Mesenteric fat pad (tissue), 1 donor: Measurements from ENCODE around the gene CD8A. TPM values are rescaled to one million over a fixed set of nuclear protein-coding genes. Genes with fewer than 3 reads are reported as not detected.

ENCODE experiments used
- DNase-seq: peaks from one replicate; pipeline ENCODE4 v3.0.0-alpha.2; 2020; ENCODE audit warnings: low spot score
- total RNA-seq: library from RNA; stranded (reverse); fragmentation: NEBNext Ultra II Directional; extraction: Animal tissue kit (Norgen Biotek cat#: 25700); gene quantifications from one replicate; pipeline ENCODE4 v1.2.1, GENCODE V29; 2021
- donor health status: DM: yes; HTN: yes; CAD: no.

Gene CD8A
- total RNA-seq, 1 donor from 2014 or later = 2.8 TPM

DNA sequence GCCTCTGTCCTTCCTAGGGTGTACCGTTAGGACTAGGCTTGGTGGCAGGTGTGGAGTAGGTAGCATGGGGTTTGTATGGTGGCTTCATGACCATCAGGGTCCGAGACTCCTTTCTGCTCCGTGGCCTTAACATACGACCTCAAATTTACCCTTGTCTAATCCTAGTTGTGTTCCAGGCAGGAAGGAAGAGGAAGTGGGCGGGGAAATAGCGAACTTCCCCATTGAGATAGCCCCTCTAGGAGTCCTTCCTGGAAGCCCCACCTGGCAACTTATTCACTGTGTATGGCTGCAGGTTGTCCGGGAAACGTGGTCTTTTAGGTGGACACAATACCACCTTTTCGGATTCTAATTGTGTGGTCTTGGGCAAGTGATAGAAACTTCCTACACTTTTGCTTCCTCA is 9.3 kb downstream of the CD8A start:
- no peak for DNase-seq

DNA sequence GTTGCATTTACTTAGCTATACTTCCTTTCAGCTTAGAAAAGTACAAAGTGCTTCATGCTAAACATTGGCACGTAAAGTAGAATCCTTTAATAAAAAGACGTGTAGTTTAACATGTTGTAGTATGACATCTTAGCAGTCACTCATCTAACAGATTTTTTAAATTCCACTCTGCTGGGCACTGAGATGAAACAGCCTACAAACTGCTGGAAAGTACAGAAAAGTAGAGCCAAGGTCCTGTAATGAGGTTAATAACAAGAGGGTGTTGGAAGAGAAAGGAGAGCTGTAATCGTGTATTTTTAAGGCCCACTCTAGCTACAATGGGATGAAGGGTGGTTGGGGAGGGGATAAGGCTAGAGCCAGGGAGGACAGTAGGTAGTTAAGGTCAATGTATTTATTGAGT is 10.7 kb downstream of the CD8A start:
- no peak for DNase-seq

DNA sequence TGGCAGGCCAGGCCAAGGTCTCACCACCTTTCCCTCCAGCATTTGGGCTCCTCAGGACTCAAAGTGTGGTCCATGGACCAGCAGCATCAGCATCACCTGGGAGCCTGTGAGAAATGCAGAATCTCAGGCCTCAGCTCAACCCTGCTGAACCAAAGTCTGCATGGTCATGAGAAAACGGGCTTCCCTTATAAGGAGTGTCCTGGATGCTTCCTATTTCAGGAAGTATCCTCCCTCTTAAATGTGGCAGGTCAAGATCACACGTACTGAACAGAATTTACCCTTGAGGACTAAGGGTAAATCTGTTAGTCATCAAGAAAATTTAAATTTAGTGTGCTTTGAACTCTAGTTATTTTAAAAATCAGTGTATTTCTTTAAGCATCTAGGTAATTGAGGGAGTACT is 11.8 kb downstream of the CD8A start:
- DNase-seq = no peak

DNA sequence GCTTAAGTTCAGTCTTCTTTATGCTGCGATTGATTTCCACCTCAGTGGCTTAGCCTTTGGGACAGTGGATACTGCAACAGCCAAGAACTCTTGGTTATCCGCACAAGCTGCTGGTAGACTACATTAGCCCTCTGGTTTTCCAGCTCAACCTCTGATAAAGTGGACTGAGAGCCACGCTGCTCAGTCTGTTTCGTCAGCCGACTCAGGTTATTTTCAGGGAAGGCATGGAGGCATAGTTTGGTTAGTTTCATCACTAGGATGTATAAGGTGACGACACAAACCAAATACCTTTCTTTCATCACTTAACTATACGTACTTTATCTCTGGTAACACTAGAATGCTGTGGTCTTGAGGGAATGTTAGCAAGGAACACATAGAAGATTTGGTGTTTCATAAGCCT is 14.2 kb downstream of the CD8A start:
- DNase-seq = no peak

DNA sequence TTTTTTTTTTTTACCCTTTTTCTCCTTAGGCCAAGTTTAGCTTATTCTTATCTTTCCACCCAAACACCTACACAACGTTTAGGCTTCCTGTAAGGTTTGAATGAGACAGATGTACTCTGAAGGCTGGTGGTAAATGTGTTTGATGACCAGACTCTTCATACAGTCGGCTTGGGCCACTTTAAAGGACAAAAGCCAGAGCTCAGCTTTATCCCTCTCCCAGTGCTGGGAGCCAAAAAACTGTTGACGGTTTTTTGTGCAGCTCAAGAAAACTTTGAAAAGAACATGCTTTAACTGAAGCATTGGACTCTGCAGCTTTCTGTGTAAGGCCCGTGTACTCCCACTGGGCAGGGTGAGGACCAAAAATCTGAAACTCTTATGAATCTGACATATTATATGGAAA is 15.4 kb downstream of the CD8A start:
- no peak for DNase-seq

DNA sequence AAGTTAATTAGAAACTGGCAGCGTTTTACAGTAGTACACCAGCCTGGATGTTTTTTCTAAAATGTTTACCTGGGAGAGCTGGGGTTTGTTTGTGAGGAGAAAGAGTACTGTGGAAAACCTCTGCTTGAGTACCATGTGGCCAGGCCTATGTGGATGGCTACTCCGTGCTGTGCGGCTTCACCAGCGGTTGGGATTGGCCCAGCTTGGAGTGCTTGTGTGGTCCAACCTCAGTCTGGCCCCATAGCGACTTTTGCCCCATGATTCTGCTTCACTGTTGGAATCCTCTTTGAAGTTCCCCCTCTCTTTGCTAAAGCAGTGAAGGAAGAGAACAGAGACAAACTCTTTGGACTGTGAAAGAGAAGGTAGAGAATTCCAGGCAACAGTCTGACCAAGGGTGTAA is 15.9 kb downstream of the CD8A start:
- DNase-seq = no peak

DNA sequence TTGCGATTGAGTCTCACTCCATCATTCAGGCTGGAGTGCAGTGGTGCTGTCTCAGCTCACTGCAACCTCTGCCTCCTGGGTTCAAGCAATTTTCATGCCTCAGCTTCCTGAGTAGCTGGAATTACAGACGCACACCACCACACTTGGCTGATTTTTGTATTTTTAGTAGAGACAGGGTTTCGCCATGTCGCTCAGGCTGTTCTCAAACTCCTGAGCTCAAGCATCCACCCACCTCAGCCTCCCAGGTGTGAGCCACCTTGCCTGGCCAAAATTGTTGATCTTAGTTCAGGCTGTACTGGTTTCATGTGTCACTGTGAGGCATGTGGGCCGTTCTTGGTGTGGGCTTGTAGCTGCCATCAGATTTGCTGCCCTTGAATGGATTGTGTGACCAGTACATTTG is 18.1 kb downstream of the CD8A start:
- DNase-seq = no peak

DNA sequence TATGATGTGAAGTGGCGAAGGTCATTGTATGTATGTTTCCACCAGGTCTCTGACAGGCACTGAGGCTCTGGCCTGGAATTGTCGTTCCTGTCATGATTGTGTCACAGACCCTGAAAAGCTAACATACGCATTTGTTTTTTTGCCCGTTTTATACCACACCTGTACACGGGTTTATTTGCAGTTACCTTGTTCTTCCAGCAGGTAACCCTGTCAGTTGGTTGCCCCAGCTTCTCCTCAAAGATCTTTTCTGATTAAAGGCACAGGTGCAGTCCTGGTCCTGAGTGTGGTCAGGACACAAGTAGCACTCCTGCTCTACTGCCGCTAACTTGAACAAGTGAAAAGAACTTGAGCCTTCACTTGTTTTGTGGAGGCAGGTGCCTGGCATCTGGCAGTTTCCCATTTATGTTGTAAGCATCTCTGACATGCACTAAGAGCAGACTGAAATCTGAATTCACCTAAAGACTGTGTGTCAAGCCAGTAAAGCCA is 19.9 kb downstream of the CD8A start:
- no peak for DNase-seq

DNA sequence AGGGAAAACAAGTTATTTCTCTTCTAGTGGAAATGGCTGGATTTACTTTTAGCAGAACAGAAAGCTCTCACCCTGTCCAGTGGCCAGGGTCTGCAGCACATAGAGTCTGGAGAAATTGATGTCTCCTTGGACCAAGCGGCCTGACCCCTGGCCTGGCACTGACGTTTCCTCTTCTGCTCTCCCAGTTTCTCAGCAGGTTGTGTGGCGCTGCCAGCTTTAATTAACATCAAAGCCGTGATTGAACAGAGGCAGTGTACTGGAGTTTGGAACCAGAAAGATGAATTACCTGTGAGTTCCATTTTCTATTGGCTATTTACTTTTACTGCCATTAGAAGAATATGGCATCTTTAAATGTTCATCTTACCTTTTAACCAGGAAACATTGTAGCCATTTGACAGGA is 20.9 kb downstream of the CD8A start:
- DNase-seq = no peak

DNA sequence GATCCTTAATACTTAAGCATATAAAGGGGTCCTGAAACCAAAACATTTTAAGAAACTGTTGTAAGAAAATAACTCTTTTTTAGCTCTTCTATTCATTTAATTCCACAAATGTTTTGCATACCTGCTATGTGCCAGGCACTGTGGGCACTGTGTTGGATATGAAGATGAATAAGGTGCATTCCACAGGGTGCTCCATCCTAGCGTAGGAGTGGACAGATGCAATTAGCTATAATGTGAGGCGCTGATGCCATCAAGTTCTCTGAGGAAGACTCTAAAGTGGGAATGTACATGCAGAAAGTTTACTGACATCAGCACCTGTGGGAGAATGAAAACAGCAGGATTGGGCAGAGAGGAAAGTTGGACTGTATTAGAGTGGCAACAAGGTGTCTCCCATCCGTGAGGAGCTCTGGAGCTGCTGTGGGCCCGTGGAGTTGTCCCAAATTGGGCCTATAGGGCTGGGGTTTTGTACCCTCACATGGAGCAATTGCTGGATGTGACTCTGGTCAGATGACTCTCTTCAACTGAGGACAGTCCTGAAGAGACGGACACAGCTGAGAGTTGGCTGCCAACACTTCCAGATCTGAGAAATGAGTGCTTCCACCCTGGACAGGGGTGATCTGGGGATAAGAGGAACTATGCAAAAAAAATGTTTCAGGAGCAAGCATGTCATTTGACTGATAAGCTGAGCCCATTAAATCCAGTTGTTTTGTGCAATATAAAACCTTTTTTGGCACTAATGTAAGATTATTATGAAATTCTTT is 22.3 kb downstream of the CD8A start:
- DNase-seq = no peak

DNA sequence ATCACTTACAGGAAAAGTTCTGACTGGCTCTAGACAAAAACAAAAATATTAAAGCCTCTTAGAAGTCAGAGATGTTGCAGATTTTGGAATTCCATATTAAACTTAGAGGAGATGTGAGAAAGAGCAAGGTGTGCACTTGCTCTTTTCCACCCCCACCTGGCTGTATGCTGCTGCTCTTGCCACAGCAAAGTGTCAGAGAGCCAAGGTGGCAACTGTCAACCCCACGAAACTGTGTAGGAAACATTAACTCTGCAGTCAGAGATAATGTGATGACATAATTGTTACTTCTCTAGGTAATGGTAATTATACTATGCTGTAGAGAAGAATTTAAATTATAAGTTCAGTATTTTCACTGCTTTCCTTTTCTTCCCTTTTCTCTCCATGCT is 25.4 kb downstream of the CD8A start:
- no peak for DNase-seq

DNA sequence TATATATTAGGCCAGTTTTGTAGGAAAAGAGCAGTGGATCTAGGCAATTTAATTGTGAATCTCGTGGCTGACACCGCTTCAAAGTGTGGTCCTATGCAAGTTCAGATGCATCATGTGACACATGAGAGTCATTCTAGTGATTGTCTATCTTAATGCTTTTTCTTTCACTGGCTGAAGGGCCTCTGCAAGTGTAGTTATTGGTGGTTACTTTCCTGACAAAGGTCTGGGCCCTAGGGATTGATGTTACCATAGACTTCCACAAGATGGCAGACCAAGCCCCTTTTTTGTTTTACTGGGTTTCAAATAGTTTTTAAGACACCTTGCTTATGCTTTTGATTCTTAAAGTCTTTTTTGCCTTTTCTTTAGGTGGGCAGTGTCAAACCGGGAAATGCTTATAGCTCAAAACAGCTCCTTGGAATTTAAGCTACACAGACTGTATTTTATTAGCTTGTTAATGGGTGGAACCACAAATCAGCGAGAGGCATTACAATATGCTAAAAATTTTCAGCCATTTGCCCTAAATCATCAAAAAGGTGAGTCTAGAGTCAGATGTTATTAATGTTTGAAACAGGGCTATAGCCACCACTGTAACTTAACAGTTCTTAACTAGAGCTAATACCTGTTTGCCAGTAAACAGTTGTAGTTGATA is 25.9 kb downstream of the CD8A start:
- no peak for DNase-seq

DNA sequence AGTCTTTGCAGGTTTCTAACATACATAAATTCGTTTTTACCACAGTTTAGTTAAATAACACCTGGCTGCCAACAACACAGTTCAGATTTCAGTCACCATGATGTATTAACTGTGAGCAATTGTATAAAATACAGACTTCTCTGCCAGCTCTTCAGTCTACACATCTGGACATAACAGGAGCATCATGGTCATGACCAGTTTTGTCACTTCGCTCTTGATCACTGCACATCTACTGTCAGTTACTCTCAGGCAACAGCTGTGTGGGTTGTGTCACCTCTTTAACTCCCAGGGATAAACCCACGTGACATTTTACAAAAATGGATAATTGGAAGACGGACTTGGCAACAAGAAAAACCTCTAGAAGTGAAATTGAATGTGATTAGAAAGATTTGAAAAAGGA is 30.3 kb downstream of the CD8A start:
- DNase-seq = no peak

DNA sequence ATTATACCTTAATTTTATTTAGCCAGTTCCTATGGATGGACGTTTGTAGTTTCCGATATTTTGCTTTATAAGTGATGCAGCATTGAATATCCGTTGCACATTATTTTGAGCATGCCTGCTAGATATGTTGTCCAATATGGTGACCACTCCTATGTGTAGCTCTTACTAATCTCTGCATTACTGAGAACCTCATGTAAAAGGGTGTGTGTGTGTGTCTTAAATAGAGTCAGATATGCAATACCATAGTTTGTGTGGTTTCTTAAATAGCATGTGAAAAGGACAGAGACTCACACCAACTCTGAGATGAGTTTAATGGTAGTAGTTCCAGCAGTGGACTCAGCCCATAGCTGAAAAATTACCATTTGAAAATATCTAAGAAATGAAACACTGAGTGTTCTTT is 32.3 kb downstream of the CD8A start:
- DNase-seq = no peak

DNA sequence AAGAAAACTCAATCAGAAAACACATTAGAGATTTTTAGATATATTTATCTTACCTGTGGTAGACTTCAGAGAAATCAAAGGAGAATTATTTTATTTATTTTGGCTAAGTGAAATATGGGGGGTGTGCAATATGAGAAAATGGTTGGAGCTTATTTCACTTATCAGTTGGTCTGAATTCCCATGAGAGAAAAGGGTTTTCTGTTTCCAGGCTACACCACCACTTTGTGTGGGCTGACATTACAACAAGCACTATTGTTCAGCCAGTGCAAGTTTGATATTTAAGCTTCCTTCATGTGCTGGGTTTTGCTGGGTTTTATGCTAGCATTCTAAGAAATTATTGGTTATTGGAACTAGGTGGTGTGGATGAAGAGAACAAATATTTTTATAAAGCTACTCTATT is 37.1 kb downstream of the CD8A start:
- no peak for DNase-seq

DNA sequence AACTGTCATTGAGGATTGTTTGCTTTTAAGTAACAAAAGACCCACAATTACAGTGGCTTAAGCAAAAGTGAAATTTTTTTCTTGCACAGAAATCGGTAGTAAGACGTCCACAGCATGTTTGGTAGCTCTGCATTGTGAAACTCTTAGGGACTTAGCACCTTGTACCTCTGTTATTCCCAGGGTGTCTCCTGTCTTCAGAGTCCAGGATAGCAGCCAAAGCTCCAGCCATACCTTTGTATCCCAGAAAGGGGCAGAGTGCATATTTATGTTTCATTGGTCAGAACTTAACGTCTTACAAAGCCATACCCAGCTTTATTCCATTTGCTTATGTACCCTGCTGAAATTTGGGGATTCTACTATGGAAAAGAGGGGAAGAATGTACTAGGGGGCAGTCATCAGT is 37.8 kb downstream of the CD8A start:
- no peak for DNase-seq

DNA sequence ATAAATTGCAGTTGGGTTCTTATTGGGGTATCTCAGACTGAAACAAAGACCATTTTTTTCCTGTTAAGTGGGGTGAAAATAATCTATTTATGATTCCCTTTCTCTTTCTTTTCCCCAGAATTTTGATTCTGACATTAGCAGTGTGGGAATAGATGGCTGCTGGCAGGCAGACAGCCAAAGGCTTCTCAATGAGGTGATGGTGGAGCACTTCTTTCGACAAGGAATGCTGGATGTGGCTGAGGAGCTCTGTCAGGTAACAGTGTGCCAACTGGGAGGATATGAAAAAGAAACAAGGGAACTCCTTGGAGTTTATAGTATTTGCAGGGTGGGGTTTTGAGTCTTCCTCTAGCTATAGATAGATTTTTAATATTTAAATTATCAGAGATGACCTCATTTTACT is 38.9 kb downstream of the CD8A start:
- DNase-seq = no peak

DNA sequence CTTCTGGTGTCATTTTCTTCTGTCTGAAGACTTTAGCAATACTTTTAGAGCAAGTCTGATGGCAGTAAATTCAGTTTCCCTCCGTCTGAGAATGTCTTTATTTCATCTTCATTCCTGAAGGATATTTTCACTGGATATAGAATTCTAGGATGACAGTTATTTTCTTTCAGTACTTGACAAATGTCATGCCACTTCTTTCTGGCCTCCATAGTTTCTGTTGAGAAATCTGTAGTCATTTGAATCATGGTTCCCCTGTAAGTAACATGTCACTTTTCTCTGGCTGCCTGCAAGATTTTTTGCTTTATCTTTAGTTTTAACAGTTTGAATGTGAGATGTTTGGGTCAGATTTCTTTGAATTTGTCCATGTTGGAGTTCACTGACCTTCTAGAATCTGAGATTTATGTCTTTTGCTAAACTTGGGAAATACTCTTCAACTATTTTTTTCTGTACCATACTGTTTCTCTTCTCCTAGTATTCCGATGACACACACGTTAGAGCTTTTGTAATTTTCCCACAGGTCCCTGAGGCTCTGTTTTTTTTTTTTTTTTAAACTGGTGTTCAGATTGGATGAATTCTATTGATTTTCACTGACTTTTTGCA is 40.4 kb downstream of the CD8A start:
- DNase-seq = no peak

DNA sequence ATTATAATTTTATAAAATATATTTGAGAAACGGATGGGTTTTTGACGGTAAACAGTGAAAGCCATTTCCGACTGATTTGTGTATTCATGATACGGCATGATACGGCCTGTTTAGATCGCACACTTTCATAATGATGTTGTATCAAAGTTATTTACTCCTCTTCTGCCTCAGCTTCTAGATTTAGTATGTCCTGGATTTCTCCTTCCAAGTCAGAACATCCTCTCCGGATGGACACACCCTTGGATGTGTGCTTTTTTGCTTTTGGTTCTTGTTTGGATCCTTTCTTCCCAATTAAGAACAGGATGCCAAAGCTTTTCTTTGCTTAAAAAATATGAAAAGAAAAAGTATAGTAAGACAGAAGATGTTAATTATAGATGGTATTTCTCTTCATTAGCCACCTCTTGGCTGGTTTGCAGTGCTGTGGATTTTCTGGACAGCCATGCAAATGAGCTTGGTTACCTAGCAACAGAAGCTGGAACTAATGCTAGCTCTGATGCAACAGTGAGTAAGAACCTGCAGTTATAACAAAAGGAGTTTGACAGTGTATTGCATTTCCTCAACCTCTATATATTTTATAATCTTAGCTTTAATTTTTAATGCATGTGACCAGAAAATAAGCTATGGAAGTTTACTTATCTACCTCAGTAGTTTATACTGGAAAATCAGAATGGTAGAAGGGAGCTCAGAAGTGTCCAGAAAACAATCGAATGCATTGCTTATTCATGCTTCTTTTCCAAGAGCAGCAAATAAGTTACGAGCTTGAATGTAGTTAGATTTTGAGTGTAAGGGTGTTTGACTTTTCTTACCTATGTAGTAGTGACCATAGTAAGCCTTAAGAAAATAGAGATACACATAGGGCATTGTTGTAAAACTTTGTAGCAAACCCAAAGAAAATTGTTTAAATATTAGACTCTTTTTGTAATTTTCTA is 42.7 kb downstream of the CD8A start:
- no peak for DNase-seq

DNA sequence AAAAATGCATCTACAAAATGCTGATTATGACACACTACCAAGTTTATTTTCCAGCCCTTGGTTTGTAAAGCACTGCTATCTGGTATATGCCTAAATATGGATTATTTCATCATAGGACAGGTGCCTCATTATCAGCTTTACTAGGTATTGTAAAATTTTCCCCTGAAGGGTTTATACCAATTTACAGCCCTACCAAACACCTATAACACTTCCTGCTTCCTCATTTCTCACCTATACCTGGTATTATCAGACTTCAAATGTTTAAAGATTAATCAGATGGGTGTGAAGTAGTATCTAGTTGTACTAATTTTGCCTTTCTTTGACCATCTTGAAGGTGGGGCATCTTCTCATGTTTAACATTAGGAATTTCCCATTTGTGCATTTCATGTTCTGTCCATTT is 43.8 kb downstream of the CD8A start:
- DNase-seq = no peak

DNA sequence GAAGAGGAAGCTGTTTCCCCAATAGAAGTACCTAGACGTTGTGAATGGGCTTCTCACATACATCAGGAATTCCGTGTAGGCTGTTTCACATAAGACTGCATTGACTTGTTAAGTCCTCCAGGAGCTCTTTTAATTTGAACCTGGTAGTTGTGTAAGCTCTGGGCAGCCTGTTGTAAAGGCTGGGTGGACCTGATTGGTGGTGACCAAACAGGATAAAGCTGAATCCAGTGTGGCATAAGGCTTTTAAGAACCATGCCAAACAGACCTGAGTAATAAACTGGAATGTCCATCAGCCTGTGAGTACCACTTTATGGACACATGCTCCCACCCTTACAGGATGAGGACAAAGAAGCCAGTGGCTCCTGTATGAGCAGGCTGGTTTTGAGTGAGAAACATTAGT is 46.6 kb downstream of the CD8A start:
- DNase-seq = no peak
